Activated CD8-positive, alpha-beta memory T cell treated with anti-CD3 and anti-CD28 coated beads, Interleukin-2, amount 50 U/mL, for 48 hours (primary cell): Measurements from ENCODE around the gene TMEM121.

Source experiments
- DNase-seq: peaks from one replicate; pipeline ENCODE4 v3.0.0-alpha.2; 2020

Gene TMEM121

GRCh38 chr14:105525861-105526775 lies at the start of gene TMEM121:
TMEM121 (plus strand) TSS chr14:105526583; CDS start chr14:105528835, 2,252 bp downstream.
- peak; percentile 75 for DNase-seq

- DNase-seq, result no peak
Measured at GRCh38 chr14:105476831-105477659, 49.3 kb upstream of the TMEM121 start.

GRCh38 chr14:105477660-105478397 lies 48.6 kb upstream of the TMEM121 start:
- no peak for DNase-seq

GRCh38 chr14:105478398-105479251 lies 47.8 kb upstream of the TMEM121 start:
- no peak for DNase-seq

- no peak for DNase-seq
Measured at GRCh38 chr14:105479431-105480158, 46.8 kb upstream of the TMEM121 start.

GRCh38 chr14:105480199-105480746 lies 46.1 kb upstream of the TMEM121 start:
- no peak for DNase-seq

GRCh38 chr14:105480807-105481801 lies 45.3 kb upstream of the TMEM121 start:
- DNase-seq, result peak; percentile 99

- peak; percentile 92 for DNase-seq
Measured at GRCh38 chr14:105481886-105482457, 44.4 kb upstream of the TMEM121 start.

- DNase-seq, result no peak
Measured at GRCh38 chr14:105482486-105483110, 43.8 kb upstream of the TMEM121 start.

- DNase-seq, result no peak
Measured at GRCh38 chr14:105483300-105484068, 42.9 kb upstream of the TMEM121 start.

GRCh38 chr14:105484069-105484996 lies 42.0 kb upstream of the TMEM121 start:
- DNase-seq, result no peak

- DNase-seq, result no peak
Measured at GRCh38 chr14:105484997-105485393, 41.4 kb upstream of the TMEM121 start.

- no peak for DNase-seq
Measured at GRCh38 chr14:105485739-105486162, 40.6 kb upstream of the TMEM121 start.

- DNase-seq, result no peak
Measured at GRCh38 chr14:105486163-105486973, 40.0 kb upstream of the TMEM121 start, which contains the start of gene CRIP1. CRIP1 (plus strand) TSS chr14:105486886; CDS start chr14:105487260, 374 bp downstream.

GRCh38 chr14:105486974-105487448 lies 39.4 kb upstream of the TMEM121 start:
- DNase-seq, result peak; percentile 81
